Measurements from ENCODE around the gene MAPK8. TPM values are rescaled to one million over a fixed set of nuclear protein-coding genes. Genes with fewer than 3 reads are reported as not detected.

The MAPK8 gene
- total and polyA plus RNA-seq, 9 of the 15 experiments (the other 6 are each of a cell fraction or from before 2014, with no cell fraction given), result 6.4 to 159 (median 71.0) TPM

DNA sequence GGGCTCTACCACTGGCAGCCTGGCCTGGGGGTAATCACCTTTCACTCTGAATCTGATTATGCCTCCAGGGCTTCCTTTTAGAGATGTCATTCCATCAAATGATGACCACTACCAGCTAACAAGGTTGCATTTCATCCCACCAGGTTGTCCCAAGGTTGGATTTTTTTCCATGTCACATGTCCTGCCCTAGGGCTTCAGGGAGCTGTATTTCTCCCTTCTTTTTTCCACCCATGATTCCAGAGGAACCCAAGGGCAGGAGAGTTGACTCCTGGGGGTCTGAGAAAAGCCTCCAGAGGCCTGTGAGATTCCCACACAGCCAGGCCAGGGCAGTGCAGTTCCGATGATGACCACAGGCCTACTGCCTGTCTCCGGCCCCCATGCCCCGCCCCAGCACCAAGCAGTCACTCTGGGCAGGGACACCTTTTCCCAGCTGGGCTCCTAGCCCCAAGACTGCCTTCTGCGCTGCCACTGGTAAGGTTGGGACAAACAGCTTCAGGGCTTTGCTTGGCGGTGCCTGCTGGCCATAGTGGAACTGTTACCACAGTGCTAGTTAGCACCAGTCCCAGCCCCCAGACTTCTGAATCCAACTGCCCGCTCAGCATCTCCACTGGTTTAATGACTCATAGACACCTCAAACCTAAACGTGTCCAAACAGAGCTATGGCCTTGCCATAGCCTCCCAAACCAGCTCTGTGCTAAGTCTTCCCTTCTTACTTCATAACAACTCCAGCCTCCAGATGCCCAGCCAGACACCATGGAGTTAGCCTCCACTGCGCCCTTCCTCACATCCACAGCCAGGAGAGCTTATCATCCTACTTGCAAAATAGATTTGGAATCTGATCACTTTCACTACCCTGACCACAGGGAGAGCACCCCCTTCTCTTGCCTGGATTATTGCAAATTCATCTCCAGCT is 164.7 kb downstream of the MAPK8 start (continued):
- TF ChIP-seq, protein P1, sequence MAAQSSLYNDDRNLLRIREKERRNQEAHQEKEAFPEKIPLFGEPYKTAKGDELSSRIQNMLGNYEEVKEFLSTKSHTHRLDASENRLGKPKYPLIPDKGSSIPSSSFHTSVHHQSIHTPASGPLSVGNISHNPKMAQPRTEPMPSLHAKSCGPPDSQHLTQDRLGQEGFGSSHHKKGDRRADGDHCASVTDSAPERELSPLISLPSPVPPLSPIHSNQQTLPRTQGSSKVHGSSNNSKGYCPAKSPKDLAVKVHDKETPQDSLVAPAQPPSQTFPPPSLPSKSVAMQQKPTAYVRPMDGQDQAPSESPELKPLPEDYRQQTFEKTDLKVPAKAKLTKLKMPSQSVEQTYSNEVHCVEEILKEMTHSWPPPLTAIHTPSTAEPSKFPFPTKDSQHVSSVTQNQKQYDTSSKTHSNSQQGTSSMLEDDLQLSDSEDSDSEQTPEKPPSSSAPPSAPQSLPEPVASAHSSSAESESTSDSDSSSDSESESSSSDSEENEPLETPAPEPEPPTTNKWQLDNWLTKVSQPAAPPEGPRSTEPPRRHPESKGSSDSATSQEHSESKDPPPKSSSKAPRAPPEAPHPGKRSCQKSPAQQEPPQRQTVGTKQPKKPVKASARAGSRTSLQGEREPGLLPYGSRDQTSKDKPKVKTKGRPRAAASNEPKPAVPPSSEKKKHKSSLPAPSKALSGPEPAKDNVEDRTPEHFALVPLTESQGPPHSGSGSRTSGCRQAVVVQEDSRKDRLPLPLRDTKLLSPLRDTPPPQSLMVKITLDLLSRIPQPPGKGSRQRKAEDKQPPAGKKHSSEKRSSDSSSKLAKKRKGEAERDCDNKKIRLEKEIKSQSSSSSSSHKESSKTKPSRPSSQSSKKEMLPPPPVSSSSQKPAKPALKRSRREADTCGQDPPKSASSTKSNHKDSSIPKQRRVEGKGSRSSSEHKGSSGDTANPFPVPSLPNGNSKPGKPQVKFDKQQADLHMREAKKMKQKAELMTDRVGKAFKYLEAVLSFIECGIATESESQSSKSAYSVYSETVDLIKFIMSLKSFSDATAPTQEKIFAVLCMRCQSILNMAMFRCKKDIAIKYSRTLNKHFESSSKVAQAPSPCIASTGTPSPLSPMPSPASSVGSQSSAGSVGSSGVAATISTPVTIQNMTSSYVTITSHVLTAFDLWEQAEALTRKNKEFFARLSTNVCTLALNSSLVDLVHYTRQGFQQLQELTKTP (IDR thresholded peaks at IDR 0.05; ENCODE audit: low read depth in 1 of 2, partially characterized antibody in 2 of 2), result peak in 1 of 2 experiments; percentile 18
- TF ChIP-seq, protein P2, sequence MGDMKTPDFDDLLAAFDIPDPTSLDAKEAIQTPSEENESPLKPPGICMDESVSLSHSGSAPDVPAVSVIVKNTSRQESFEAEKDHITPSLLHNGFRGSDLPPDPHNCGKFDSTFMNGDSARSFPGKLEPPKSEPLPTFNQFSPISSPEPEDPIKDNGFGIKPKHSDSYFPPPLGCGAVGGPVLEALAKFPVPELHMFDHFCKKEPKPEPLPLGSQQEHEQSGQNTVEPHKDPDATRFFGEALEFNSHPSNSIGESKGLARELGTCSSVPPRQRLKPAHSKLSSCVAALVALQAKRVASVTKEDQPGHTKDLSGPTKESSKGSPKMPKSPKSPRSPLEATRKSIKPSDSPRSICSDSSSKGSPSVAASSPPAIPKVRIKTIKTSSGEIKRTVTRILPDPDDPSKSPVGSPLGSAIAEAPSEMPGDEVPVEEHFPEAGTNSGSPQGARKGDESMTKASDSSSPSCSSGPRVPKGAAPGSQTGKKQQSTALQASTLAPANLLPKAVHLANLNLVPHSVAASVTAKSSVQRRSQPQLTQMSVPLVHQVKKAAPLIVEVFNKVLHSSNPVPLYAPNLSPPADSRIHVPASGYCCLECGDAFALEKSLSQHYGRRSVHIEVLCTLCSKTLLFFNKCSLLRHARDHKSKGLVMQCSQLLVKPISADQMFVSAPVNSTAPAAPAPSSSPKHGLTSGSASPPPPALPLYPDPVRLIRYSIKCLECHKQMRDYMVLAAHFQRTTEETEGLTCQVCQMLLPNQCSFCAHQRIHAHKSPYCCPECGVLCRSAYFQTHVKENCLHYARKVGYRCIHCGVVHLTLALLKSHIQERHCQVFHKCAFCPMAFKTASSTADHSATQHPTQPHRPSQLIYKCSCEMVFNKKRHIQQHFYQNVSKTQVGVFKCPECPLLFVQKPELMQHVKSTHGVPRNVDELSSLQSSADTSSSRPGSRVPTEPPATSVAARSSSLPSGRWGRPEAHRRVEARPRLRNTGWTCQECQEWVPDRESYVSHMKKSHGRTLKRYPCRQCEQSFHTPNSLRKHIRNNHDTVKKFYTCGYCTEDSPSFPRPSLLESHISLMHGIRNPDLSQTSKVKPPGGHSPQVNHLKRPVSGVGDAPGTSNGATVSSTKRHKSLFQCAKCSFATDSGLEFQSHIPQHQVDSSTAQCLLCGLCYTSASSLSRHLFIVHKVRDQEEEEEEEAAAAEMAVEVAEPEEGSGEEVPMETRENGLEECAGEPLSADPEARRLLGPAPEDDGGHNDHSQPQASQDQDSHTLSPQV (IDR thresholded peaks at IDR 0.05), result peak; percentile 98
- TF ChIP-seq, protein P3, sequence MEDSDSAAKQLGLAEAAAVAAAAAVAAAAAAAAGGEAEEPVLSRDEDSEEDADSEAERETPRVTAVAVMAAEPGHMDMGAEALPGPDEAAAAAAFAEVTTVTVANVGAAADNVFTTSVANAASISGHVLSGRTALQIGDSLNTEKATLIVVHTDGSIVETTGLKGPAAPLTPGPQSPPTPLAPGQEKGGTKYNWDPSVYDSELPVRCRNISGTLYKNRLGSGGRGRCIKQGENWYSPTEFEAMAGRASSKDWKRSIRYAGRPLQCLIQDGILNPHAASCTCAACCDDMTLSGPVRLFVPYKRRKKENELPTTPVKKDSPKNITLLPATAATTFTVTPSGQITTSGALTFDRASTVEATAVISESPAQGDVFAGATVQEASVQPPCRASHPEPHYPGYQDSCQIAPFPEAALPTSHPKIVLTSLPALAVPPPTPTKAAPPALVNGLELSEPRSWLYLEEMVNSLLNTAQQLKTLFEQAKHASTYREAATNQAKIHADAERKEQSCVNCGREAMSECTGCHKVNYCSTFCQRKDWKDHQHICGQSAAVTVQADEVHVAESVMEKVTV (CRISPR knock-in tag; IDR thresholded peaks at IDR 0.05), result 0 out of 2 replicates have a peak, but pooled peaks have one; percentile 8
- TF ChIP-seq, protein P4, sequence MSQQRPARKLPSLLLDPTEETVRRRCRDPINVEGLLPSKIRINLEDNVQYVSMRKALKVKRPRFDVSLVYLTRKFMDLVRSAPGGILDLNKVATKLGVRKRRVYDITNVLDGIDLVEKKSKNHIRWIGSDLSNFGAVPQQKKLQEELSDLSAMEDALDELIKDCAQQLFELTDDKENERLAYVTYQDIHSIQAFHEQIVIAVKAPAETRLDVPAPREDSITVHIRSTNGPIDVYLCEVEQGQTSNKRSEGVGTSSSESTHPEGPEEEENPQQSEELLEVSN (IDR thresholded peaks at IDR 0.05; ENCODE audit: borderline replicate concordance in 1 of 2, extremely low read depth in 1 of 2, insufficient read depth in 1 of 2, insufficient read length in 1 of 2, low read depth in 1 of 2, low read length in 1 of 2, poor library complexity in 1 of 2, severe bottlenecking in 1 of 2), result peak in 1 of 2 experiments; percentile 4
- TF ChIP-seq, protein P5, sequence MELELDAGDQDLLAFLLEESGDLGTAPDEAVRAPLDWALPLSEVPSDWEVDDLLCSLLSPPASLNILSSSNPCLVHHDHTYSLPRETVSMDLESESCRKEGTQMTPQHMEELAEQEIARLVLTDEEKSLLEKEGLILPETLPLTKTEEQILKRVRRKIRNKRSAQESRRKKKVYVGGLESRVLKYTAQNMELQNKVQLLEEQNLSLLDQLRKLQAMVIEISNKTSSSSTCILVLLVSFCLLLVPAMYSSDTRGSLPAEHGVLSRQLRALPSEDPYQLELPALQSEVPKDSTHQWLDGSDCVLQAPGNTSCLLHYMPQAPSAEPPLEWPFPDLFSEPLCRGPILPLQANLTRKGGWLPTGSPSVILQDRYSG (tag; conservative IDR thresholded peaks at IDR 0.05; ENCODE audit: low read depth), result peak; percentile 45; the same call in 1 of the 2 replicates
- TF ChIP-seq JUND (IDR thresholded peaks at IDR 0.05; ENCODE audit: borderline replicate concordance, low read depth, low read length), result no peak
- TF ChIP-seq JUND (tag; IDR thresholded peaks at IDR 0.05; ENCODE audit: borderline replicate concordance, low read depth, low read length), result peak; percentile 56; the same call in 1 of the 3 replicates
- no peak for TF ChIP-seq POLR2B (IDR thresholded peaks at IDR 0.05; ENCODE audit: low read depth, partially characterized antibody)
- TF ChIP-seq HNRNPLL (IDR thresholded peaks at IDR 0.05; ENCODE audit: low read depth, low read length, poor library complexity, severe bottlenecking), result no peak

Measured in K562 (cell line).